ENCODE measurements around the gene ESR1.

- no peak for TF ChIP-seq EZH2phosphoT487 (IDR thresholded peaks at IDR 0.05; ENCODE audit: low read length)
- no peak for TF ChIP-seq CTCF (IDR thresholded peaks at IDR 0.05; ENCODE audit: low read length)
These were observed 289.5 kb downstream of the ESR1 start for GRCh38 chr6:152096863-152097496.

Data from MM.1S (cell line).